Left colon (tissue), 2 donors: ENCODE measurements around the gene NUDCD3. TPM values are rescaled to one million over a fixed set of nuclear protein-coding genes. Genes with fewer than 3 reads are reported as not detected.

ENCODE experiments used
- ATAC-seq: fragments of 200-7000 bp; cut with Tn5 transposase; one replicate; pipeline ENCODE4 v1.9.1; 2020; ENCODE audit warnings: mild to moderate bottlenecking, moderate library complexity
- DNase-seq, 2 donors: peaks; one replicate each; pipeline ENCODE4 v3.0.0-alpha.2; 2020
- intact Hi-C, 2 donors: fragments of 100-400 bp; cut with DNase I in 1 of 2; cut with micrococcal nuclease in 1 of 2; formaldehyde crosslinking; loops; one replicate each; pipeline versions ENCODE4 v1.11.2 to v1.14.0; 2022; cut with DNase I, micrococcal nuclease
- total RNA-seq, 2 donors: library from RNA; stranded (reverse); fragmentation: NEBNext Ultra II Directional; extraction: Animal tissue kit (Norgen Biotek cat#: 25700); gene quantifications; one replicate each; pipeline ENCODE4 v1.2.1, GENCODE V29; 2021
- donor health status: DM: no; HTN: no; CAD: no.
- donor health status: DM: yes; HTN: yes; CAD: no.

Gene NUDCD3
- total RNA-seq, 2 donors from 2014 or later: 66.3 to 72.4 TPM

DNA sequence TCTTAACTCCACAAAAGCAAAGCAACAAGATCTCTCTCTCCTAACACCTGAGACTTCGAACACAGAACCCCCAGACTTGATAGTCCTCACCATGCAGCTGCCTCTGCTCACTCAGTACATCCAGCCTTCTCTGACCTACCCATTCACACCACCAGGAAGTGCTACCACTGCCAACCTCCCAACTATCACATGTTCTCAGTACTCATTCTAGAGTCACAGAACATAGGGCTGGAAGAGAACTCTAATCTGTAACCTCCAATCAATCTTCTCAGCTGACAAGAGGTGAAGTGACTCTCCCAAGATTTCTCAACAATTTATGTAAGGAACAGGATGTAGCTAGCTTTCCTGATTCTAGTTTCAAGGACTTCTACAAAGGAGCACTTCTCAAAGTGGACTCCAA, 3.8 kb downstream of the NUDCD3 start:
- intact Hi-C loops: no loop called here
- peak in 1 of 2 donors; percentile 39 for DNase-seq
- ATAC-seq: peak; percentile 36

DNA sequence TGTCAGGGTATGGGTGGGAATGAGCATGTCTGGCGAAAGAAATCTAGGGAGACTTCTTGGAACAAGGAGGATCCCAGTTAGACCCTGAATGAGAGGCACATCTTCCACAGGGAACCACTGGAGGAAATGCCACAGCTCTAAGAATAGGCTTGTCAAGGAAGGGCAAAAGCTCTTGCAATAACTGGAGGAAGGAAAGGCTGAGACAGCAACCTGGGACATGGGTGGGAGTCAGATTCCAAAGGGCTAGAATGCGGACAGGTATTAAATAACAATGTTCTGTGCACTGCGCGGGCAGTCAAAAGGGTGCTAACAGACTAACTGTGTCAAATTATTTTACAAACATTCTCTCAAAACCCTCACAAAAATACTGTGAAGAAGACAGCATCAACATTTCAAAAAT, 4.5 kb downstream of the NUDCD3 start:
- intact Hi-C loops: no loop called here
- ATAC-seq (no peak), DNase-seq (no peak)

DNA sequence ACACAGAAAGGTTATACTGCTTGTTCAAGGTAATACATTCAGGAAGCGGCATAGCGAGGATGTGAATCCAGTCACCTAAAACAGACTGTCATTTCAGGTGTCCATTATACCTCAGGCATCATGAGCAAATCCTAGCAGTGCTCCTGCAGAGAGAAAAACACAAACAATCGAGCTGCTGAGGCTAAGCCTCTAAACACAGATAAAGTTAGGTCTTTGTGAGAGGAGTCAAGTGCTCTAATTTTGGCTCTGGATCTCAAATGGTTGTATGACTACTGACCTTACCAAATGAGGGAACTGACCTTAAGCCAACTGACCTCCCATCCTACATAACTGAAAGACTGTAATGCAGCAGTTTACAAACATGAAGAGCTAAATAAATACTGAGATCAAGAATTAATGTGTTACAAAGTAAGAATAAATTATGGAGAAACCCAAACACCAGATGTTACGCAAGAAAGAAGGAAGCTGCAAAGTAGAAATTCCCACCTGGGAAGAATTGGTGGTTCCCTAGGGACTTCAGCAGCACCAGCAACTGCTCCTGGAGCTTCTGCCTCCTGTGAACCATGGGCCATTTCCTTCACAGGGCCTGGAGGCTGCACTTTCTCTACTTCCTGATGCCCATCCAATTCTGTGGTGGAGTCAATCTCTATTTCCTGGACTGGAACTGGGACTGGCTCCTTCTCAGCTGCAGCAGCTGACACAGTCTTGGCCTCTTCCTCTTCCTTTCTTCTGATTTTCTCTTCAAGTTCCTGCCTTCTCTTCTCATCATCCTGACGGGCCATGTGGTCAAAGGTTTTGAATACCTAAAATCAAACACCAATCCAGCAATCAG, 5.8 kb downstream of the NUDCD3 start:
- peak; percentile 20 for ATAC-seq
- DNase-seq: no peak
- intact Hi-C loops: no loop called here

DNA sequence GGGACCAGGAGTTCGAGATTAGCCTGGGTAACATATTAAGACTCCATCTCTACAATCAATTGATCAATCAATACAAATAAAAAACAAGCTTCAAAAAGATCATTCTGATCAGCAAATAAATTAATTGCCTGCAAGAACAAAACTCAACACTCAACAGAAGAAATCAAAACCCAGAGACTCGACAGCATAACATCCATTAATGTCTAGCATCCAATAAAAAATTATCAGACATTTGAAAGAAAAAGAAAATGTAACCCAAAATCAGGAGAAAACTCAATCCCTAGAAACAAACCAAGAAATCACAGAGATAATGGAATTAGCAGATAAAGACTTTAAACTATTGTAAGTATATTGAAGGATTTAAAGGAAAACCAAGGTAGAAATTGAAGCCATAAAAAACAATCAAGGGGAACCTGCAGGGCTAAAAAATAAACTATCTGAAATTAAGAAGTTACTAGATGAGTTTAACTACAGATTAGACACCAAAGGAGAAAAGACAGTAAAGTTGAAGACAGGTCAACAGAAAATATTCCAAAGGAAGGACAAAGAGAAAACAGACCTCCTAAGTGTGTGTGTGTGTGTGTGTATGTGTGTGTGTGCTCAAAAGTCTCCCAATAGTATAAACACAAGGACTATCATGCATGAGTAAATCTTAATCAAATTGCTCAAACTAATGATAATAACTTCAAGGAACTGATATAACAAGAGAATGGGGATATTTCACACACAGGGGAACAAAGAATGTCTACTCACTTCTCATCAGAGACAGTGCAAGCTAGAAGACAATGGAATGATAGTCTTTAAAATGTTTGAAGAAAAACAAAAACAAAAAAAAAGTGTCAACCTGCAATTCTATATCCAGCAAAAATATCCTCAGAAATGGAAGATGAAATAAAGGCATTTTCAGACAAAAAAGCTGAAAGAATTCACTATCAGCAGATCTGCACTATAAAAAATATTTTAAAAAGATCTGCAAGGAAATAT, 7.7 kb downstream of the NUDCD3 start:
- ATAC-seq (no peak), DNase-seq (no peak)
- intact Hi-C loops: no loop called here

DNA sequence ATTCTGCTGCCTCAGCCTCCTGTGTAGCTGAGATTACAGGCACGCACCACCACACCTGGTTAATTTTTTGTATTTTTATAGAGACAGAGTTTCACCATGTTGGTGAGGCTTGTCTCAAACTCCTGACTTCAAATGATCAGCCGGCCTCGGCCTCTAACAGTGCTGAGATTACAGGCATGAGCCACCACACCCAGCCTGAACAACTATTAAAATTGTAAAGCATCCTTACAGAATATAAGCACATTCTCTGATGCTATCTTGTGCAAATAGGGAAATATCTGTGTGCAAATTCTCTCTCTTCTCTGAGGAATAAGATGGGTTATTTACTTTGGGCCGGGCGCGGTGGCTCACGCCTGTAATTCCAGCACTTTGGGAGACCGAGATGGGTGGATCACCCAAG, 12.5 kb downstream of the NUDCD3 start:
- ATAC-seq (peak; percentile 75), DNase-seq (no peak)
- intact Hi-C loops: loop anchor here in 1 of 2 donors (5.0 kb wide), 1 partner anchor 236 kb away; no protein-coding TSS in a partner anchor

DNA sequence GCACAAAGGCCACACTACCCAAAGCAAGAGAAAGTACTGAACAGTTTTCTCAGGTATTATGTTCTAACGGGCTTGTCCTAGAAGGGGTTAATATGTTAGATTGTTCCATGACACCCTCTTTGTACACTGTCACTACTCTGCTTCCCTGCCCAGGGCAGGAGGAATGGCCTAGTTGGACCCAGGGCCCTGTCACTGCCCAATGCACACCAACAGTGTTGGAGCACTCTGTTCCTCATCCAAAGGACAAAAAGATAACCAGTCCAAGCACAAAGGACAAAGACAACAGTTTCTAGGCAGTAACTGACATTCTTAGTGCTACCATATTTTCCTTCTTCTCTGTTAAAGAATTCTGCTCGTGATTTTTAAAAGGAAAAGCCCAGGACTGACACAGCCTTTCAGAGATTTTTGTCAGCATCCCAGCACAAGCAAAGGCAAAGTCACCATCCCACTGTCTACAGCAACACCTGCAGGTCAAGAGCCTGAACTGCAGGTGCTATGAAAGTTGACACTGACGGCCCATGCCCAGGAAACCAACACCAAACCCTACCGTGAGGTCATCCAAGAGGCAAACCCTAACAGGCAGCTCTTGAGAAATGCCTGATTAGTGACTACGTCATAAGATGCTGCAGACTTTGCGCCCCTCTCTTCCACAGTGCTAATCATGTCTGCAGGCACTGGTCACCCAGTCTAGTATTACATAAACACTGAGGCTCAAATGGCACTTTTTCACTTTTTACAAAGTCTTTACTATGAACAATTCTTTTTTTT, 13.2 kb downstream of the NUDCD3 start:
- intact Hi-C loops: loop anchor here in 1 of 2 donors (5.0 kb wide), 1 partner anchor 235 kb away; no protein-coding TSS in a partner anchor
- ATAC-seq (peak; percentile 85), DNase-seq (peak in 1 of 2 donors; percentile 46)

DNA sequence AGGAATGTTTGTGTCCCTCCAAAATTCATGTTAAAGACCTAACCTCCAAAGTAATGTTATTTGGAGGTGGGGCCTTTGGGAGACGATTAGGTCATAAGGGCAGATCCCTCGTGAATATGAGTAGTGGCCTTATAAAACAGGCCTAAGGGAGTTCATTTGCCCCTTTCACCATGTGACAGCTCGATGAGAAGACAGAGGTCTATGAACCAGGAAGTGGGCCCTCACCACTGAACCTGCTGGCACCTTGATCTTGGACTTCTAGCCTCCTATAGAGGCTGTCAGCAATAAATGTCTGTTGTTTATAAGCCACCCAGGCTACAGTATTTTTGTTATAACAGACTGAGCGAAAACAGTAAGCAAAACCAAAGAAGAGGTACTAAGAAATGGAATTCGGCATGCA, 14.1 kb downstream of the NUDCD3 start:
- intact Hi-C loops: loop anchor here in 1 of 2 donors (5.0 kb wide), 1 partner anchor 234 kb away; no protein-coding TSS in a partner anchor
- ATAC-seq: peak; percentile 53
- DNase-seq: no peak

DNA sequence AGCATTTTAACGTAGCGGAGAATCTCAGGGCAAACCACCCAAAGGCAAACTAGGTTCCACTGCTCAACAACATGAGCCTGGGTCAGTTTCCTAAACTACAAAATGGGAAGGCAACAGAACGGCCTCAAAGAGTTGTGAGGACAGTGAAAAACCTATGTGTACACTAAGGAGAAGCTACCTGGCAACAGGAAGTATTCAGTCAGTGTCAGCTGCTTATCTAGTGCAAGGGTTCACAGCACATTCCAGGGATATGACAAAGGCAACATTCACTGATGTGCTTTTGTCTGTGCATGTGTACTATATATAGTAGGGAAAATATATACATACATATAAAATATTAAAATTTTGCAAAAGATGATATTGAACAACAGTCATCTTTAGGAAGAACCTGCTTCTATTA, 17.2 kb downstream of the NUDCD3 start:
- intact Hi-C loops: no loop called here
- peak; percentile 44 for ATAC-seq
- no peak for DNase-seq

DNA sequence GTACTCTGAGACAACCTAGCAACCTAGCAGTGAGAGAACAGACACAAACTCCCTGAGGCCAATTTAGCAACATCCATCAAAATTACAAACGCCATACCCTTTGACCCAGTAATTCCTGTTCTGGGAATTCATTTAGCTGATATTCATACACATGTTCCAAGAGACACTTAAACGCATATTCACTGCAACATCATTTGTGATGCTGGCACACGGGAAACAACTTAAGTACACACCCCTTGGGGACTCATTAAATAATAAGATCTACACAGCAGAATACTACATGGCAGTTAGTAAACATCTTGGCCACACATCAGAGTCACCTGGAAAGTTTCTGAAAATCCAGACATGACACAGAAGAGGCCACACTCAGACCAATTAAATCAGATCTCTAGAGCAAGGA, 17.6 kb downstream of the NUDCD3 start:
- intact Hi-C loops: no loop called here
- ATAC-seq (no peak), DNase-seq (no peak)

DNA sequence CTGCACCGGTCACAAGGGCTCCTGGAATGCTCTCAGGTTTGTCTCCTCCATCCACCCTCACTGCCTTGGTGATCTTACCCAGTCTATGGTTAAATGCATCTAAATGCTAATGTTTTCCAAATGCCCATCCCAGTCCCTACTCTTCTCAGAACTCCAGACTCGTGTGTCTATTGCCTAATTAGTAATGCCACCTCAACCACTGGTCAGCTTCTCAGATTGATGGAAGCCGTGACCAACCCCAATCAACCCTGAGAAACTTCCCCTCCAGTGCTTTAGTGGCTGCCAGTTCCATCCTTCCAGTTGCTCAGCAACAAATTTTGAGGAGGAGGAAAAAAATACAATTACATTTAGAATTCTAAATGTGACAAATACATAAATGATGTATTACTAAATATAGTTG, 18.6 kb downstream of the NUDCD3 start:
- DNase-seq (no peak), ATAC-seq (no peak)
- intact Hi-C loops: no loop called here

DNA sequence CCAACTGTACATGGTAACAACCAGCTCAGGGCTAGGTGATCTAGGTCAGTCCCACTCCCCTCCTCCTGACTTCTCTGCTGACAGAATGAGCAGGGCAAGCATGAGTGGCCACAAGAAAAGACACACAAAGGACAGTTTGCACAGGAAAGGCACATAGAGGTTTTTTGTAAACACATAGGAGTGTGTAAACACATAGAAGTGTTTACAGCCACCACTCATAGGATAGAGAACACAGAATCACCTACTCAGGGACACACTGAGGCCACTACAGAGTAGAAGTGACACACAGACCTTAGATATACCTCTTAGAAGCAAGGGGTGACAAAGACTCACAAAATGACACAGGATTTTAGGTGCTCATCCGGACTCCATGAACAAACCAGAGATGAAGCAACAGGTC, 19.0 kb downstream of the NUDCD3 start:
- ATAC-seq: no peak
- intact Hi-C loops: no loop called here
- no peak for DNase-seq

DNA sequence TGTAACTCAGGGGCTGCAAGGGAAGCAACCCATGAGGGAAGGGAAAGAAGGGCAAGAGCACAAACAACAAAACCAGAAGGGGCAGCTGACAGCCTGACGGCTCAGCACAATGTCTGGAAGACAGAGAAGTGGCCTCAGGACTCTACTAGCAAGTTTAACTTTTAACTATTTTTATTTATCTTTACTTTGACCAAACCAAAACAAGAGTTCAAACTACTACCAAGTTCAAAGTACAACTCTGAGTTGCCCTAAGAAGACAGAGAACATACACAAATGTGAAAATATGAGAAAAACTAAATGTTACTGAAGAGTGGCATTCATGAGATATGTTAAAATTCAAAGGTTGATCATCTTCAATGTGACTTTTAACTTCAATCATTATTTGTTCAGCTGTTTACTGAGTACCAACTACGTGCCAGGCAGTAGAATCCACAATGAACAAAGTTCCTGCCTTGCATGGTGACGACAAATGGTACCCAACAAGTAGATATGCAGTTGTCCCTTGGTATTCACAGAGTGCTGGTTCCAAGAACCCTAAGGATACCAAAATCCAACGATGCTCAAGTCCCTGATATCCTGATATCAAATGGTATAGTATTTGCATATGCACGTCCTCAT, 19.7 kb downstream of the NUDCD3 start:
- ATAC-seq: no peak
- intact Hi-C loops: no loop called here
- DNase-seq: no peak

DNA sequence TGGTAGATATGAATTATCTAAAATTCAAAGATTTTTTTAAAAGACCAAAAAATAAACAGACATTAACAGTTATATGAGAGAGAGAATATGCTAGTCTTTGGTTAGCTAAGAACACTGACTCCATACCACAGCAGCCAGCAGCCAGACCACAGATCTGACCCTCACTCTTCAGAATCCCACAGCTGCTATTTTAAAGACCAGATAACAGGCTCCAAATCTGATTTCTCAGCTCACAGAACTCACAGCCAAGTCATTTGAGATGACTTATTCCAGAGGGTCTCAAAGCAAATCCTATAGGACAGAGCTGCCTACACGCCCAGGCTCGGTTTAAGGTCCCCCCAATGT, 20.4 kb downstream of the NUDCD3 start:
- intact Hi-C loops: no loop called here
- DNase-seq (no peak), ATAC-seq (no peak)

DNA sequence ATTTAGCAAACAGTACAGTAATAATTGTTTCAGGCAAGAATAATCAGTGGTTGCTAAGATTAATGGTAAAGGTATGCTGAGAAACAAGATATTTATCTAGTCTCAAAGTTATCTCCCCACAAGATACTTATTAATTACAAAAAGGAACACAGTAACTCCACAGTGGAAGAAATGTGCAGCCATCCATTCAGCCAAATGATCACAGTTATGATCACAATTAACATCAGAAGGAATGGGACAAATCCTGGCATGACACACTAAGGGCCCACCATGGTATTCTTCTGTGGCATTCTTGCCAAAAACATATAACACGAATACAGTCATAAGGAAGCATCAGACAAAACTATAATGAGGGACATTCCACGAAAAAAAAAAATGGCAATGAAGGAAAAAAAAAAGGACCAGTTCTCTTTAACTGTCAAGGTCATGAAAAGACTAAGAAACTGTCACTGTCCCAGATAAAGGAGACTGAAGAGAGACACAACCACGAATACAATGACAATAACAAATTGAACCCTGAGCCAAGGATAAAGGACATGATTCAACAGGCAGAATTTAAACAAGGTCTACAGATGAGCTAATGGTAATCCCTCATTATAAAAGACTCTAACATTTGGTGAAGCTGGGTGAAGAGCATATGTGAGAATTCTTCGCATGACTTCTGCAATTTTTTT, 20.9 kb downstream of the NUDCD3 start:
- no peak for DNase-seq
- intact Hi-C loops: no loop called here
- ATAC-seq: no peak

DNA sequence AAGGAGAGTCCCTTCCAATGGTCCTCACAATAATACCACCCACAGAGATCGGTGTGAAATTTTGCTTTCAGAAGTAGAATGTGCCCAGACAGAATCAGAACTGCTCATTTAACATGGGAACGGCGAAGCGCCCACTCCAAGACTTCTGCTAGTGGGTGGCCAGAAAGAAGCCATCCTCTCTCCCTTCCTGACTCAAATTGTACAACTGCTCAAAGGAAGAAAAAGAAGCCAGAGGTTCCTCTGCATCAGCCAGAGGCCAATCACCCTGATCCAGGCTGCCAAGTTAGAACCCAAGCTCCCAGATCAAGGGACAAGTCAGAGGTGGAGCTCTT, 23.3 kb downstream of the NUDCD3 start:
- no peak for DNase-seq
- ATAC-seq: no peak
- intact Hi-C loops: no loop called here

DNA sequence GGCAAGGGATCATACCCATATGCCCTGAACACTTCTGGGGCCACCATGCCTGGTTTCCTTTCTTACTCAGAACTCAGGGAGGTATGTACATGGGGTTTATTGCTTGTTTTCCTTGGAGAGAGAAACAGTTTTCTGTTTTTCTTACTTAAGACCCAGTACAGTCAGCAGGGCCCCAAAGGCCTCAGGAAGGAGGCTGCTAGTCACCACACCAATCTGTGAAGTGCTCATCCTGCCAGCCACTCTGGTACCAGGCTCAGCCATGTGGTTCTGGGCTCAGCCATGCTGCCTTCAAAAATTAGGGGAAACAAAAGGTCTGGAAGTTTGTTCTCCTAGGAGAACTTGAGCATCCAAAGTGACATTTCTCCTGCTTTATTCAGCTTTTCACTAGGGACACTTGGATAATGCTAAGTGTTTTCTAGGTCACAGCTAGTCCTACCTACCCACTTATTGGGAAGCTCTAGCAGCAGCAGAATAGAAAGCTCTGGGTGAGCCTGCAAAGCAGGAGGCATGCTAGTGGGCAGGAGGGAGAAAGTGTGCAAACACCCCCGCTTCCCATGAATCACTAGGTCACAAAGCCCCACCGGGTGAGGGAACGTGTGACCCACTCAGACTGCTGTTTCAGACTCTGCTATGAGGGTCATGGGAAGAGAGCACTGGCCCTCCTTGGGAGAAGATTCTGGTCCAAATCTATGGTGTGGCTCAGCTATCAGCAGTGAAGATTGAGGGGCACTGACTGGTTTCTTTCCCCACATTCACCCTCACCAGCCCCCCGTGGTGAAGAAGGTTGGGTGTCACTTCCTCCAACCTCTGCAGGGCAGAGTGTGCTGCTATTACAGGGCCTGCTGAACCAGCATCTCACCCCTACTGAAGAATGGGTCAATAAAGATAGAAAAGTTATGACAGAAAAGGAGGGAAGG, 23.9 kb downstream of the NUDCD3 start:
- intact Hi-C loops: no loop called here
- ATAC-seq (no peak), DNase-seq (no peak)

DNA sequence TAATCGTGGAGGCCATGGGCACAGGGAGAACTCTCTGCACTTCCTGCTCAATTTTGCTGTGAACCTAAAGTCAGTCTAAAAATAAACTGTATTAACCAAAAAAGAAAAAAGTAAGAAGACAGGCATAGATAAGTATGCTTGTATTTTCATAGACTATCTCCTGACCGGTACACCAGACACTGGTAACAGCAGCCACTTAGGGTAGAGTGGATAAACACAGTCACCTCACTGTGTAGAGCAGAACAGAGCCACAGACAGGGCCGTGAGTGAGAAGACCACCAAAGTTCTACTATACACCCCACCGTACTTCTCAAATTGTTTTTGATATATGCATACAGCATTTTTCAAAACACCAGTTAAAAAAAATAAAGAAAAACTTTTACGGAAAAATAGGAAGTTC, 25.0 kb downstream of the NUDCD3 start:
- DNase-seq (no peak), ATAC-seq (no peak)
- intact Hi-C loops: no loop called here
